HG03139 (cell line): ENCODE measurements around the gene TP53.

Experiments
- ATAC-seq: cut with Tn5 transposase; IDR thresholded peaks from one replicate; pipeline ENCODE4 v1.9.1; 2021; ENCODE audit not compliant: unreplicated experiment

TP53 gene

GRCh38 chr17:7707446-7707845 is 20.2 kb upstream of the TP53 start:
- ATAC-seq: no peak

- no peak for ATAC-seq
Observed at GRCh38 chr17:7706631-7707354, 19.5 kb upstream of the TP53 start.

GRCh38 chr17:7705269-7706255 is 18.3 kb upstream of the TP53 start:
- no peak for ATAC-seq

GRCh38 chr17:7704601-7705268 is 17.4 kb upstream of the TP53 start, which contains the start of gene EFNB3:
Gene EFNB3 (plus strand): TSS chr17:7705202. CDS start chr17:7705599, 397 bp downstream.
- no peak for ATAC-seq

- ATAC-seq: no peak
Observed at GRCh38 chr17:7703584-7704479, 16.5 kb upstream of the TP53 start.

- ATAC-seq: no peak
Observed at GRCh38 chr17:7702776-7703175, 15.5 kb upstream of the TP53 start.

- ATAC-seq: no peak
Observed at GRCh38 chr17:7701681-7702080, 14.4 kb upstream of the TP53 start.

GRCh38 chr17:7700510-7700909 is 13.2 kb upstream of the TP53 start:
- ATAC-seq: no peak

GRCh38 chr17:7697828-7698588 is 10.7 kb upstream of the TP53 start:
- no peak for ATAC-seq

- no peak for ATAC-seq
Observed at GRCh38 chr17:7695586-7695985, 8.3 kb upstream of the TP53 start.

GRCh38 chr17:7688808-7689316 is 1.6 kb upstream of the TP53 start:
- no peak for ATAC-seq

GRCh38 chr17:7687908-7688807 is 868 bp upstream of the TP53 start, which contains the start of gene WRAP53:
Gene WRAP53 (plus strand): TSS chr17:7688477. CDS start chr17:7688649, 172 bp downstream.
- peak; percentile 63 for ATAC-seq

- no peak for ATAC-seq
Observed at GRCh38 chr17:7686222-7687071, 843 bp downstream of the TP53 start.

GRCh38 chr17:7685533-7686221 is 1.6 kb downstream of the TP53 start:
- ATAC-seq: no peak

GRCh38 chr17:7684851-7685532 is 2.3 kb downstream of the TP53 start:
- no peak for ATAC-seq

- no peak for ATAC-seq
Observed at GRCh38 chr17:7677388-7678067, 9.8 kb downstream of the TP53 start.
